Stimulated activated naive CD8-positive, alpha-beta T cell treated with anti-CD3 and anti-CD28 coated beads, Interleukin-15, Interleukin-2, amounts not matched to agents 100 U/mL and 50 U/mL, for 24 hours (primary cell): Measurements from ENCODE around the gene SEZ6L2.
"Not testable (repeated sequence)": the region's sequence is repeated elsewhere in the genome, so short reads cannot be mapped to it uniquely, and the experiment has no call there.

Experiments used
- ATAC-seq: fragments of 150-1000 bp; cut with Tn5 transposase; one replicate; pipeline ENCODE4 v1.10.0; 2021
- DNase-seq: peaks from one replicate; pipeline ENCODE4 v3.0.0; 2021

The SEZ6L2 gene

DNA sequence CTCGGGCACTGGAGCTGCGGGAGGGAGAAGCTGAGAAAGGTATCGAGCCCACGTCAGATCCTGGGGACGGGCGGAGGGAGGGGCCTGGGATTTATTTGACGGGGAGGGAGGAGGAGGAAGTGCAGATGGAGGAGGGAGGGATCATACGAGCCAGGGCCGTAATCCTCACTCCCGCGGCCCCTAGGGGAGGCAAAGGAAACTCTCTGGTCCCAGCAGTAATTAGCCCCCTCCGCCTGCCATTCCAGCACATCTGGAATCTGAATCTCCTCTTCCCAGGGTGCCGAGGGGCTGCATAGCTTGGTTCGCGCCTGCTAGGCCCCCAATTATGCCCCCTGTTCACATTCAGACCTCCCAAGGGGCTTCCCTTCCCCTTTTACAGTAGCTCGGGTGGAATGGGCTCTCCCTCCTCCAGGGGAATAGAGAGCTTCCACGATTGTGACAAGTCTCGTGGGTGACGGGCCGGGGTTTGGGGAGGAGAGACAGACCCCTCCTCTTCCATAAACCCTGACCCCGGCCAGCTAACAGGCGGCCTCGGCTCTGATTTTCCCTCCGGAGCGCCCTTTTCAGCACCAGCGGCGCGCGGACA is at the start of gene SEZ6L2:
Gene SEZ6L2 (minus strand): TSS at position 35 of the 586 bp plus-strand sequence. CDS start 531 bp downstream, outside the sequence.
- ATAC-seq, result no peak
- DNase-seq, result peak; percentile 88

DNA sequence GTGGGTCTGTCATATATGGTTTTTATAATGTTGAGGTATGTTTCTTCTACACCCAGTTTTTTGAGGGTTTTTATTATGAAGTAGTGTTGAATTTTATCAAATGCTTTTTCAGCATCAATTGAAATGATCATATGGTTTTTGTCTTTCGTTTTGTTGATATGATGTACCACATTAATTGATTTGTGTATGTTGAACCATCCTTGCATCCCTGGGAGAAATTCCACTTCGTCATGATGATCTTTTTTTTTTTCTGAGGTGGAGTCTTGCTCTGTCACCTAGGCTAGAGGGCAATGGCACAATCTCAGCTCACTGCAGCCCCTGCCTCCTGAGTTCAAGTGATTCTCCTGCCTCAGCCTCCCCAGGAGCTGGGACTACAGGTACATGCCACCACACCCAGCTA is 48.5 kb upstream of the SEZ6L2 start:
- ATAC-seq (no peak), DNase-seq (no peak)

DNA sequence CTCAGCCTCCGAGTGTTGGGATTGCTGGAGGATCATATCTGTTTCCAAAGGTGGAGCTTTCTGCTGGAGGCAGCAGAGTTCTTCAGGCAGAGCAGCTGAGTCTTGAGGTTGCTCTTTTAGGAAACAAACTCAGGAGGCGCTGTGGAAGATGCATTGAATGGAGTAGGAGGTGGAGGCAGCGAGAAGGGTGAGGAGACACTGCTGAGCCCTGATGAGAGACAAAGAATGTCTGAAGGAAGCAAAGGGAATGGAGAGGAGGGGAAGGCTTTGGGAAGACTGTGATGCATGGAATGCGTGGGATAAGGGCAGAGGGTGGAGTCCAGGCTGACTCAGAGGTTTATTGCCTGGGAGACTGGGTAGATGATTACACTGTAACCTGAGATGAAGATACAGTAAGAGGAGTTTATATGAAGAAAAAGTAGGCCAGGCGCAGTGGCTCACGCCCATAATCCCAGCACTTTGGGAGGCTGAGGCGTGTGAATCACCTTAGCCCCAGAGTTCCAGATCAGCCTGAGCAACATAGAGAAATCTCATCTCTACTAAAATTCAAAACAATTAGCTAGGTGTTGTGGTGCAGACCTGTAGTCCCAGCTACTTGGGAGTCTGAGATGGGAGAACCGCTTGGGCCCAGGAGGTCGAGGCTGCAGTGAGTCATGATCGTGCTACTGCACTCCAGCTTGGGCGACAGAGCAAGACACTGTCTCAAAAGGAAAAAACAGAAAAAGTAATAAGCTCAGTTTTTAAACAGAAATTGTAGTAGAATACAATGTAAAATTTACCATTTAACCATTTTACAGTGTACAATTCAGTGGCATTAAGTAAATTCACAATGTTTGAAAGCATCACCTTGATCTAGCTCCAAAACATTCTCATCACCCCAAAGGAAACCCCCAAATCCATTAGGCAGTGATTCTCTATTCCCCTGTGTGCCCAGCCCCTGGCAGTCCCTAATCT is 44.8 kb upstream of the SEZ6L2 start:
- ATAC-seq (no peak), DNase-seq (no peak)

DNA sequence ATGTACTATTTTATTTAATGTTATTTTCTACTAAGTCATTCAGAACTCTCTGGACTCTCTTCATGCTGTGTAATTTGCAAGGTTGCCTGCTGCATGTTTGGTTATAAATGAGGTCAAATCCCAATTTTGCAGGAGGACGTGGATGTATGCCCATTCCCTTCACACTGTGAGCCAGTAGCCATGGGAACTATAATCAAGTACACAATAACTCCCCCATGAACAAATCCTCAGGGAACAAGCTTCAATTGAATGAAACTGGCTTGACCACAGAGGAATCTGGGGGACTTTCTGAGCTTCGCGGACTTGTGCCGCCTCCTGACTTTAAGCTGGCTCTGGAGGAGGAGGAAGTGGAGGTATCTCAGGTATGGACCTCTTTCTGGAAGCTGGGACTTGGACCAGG is 41.3 kb upstream of the SEZ6L2 start:
- no peak for ATAC-seq
- DNase-seq, result no peak

DNA sequence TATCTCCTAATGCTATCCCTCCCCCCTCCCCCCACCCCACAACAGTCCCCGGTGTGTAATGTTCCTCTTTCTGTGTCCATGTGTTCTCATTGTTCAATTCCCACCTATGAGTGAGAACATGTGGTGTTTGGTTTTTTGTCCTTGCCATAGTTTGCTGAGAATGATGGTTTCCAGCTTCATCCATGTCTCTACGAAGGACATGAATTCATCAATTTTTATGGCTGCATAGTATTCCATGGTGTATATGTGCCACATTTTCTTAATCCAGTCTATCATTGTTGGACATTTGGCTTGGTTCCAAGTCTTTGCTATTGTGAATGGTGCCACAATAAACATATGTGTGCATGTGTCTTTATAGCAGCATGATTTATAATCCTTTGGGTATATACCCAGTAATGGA is 32.4 kb upstream of the SEZ6L2 start:
- DNase-seq, ATAC-seq: not testable (repeated sequence)

DNA sequence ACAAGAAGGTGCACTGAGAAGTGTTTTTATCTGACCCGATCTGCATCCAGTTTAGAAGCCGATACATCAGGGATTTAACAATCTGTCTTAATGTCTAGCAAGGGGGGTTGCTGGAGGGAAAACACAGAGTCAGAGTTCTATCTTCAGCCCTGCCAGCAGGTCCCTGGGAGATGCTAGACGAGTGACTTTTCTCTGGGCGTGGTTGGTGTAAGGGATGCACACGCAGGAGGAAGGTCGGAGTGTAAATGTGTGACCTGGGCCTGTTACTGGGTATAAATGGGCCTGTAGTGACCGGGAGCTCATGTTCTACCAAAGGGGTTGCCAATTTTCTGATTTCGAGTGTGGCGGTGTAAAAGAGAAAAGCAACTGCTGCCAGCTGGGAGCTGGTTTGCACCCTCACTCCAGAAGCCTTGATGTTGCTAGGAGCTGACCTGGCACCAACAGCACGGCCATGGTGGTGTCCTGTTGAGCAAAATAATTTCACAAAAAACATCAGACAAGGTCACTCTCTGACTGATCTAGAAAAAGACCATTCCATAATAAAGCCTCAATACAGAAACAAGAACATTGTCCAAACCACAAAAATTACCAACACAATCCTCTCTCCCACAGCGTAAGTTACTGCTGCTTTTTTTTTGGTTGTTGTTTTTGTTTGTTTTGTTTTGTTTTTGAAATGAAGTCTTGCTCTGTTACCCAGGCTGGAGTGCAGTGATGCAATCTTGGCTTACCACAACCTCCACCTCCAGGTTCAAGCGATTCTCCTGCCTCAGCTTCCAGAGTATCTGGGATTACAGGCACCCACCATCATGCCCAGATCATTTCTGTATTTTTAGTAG is 27.9 kb upstream of the SEZ6L2 start:
- ATAC-seq, result no peak
- DNase-seq, result no peak

DNA sequence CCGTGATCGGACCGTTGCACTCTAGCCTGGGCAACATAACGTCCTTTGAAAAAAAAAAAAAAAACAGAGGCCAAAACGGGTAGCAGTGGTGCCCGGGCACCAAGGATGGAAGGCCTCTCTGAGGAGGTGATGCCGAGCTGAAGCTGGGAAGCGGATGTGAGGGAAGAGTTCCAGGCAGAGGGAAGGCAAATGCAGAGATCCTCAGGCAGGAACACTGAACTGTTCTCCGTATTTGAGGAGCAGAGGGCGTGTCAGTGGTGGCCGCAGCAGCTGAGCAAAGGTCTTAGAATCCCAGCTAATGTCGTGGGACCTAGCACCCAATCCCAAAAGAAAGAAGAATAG is 27.3 kb upstream of the SEZ6L2 start:
- peak; percentile 7 for ATAC-seq

DNA sequence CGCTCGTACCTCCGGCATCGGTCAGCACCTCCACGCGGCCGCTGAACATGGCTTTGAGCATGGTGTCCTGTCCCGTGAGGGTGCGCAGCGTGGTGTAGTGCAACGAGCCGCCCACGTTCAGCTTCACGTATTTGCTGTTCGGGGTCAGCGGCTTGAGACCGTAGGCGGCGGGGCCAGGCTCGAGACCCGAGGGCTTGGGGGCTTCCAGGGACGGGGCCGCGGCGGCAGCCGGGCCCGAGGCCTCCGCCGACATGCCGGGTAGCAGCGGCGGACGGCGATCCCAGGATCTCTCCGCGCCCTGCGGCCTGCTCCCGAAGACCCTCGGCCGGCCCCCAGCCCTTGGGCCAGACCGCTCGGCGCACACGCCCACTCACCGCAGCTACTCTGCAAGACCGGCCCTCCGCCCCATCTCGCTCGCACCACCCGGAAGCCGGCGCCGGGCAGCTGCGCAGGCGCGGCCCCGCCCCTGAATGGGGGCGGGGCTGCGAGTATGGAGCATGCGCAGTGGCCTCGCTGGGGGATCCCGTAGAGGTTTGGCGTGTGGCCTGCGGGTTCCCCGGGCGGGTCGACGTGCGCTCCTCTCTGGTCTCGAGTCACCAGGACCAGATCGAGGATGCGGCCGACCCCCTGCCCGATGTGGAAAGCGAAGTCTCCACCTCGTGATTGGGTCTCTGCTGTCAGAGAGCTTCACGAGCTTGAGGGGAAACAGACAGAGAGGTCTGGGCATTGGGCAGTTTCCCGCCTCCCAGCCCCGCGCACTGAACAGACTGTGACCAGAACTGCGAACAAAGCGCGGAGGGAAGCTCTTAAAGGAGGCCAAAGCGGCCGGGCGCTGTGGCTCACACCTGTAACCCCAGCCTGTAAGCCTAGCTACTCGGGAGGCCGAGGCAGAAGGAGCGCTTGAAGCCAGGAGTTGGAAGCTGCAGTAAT is 26.7 kb upstream of the SEZ6L2 start, which contains the start of gene KCTD13:
Gene KCTD13 (minus strand): TSS at position 446 of the 930 bp plus-strand sequence. CDS start 193 bp downstream, at position 253.
- ATAC-seq, result peak; percentile 95
- peak; percentile 91 for DNase-seq

More for the DNA sequence above, 27.3 kb upstream of the SEZ6L2 start:
- DNase-seq, result no peak

DNA sequence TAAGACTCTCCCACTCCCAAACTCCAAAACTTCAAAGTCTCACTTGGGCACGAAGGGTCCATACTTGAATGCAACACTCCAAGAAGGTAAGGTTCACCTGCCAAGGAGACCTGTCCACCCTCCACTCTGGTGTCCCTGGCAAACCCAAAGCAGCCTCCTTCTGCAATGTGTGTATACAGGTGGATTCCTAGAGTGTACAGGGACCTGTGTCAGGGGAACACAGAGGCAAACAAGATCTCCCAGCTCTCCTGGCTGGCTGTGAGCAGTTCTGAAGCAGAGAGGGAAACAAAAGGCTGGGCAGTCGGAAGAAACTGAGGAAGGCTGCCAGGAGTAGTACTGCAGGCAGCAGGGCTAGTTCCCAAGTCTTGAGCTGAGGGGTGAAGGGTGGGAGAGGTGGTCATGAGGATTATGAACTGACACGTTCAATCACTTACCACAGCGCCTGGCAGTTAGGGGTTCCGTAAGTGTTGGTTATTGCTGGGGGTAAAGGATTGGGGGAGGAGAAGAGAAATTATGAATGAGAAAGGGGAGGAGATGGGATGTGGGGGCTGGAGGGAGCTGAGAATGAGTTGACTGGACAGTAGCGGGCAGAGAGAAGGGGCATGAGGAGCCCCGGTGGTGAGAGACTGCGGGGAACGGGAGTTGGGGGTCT is 25.9 kb upstream of the SEZ6L2 start:
- ATAC-seq (no peak), DNase-seq (no peak)

DNA sequence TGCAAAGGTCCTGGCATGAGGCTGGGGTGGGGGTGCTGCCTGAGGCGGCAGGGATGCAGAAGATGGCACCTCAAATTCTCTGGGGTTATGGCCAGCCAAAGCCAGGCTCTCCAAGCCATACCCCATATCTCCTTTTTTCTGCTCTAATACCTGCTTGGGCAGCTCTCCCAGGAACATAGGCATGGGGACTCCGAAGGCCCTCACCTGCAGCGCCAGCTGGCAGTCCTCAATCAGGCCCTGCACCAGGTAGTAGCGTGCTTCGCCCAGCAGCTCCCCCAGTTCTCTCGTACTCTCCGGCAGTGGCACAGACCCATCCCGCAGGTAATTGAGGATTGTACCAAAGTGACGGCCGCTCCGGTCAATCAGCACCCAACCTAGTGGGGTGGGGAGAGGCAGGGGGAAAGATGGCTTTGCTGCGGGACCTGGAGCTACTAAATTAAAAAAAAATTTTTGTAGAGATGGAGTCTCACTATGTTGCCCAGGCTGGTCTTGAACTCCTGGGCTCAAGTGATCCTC is 23.7 kb upstream of the SEZ6L2 start:
- DNase-seq (no peak), ATAC-seq (no peak)

DNA sequence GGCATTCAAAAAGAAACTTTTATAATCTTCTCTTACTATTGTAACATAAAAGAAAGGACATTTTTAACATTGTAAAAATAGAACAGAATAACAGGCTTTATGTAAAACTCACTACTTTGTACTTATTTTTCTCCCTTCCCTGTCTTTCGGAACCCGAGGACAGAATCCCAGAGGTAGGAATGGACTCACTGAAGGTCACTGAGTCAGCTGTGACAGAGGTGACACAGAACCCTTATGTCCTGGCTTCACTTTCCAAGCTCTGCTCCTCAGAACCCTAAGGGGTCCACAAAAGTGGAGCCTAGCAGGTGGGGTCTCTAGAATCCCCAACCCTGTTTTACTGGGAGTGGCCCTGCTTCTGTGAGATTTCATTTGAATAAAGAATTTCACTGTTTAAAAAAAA is 23.0 kb upstream of the SEZ6L2 start:
- DNase-seq (no peak), ATAC-seq (no peak)

DNA sequence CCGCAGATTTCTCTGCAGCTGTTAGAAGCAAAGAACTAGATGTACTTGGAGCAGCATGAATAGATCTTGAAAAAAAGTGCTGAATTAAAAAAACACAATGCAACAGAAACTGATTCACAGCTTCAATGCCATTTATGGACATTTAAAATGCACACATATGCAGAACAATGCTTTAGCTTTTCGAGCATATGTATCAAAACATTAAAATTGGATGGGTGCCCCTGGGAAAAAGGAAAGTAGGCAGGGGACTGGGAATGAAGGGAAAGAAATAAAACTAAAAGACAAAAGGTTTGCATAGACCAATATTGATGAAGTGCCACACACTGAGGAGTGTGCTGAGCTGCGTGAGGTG is 21.7 kb upstream of the SEZ6L2 start:
- no peak for DNase-seq
- ATAC-seq, result no peak

DNA sequence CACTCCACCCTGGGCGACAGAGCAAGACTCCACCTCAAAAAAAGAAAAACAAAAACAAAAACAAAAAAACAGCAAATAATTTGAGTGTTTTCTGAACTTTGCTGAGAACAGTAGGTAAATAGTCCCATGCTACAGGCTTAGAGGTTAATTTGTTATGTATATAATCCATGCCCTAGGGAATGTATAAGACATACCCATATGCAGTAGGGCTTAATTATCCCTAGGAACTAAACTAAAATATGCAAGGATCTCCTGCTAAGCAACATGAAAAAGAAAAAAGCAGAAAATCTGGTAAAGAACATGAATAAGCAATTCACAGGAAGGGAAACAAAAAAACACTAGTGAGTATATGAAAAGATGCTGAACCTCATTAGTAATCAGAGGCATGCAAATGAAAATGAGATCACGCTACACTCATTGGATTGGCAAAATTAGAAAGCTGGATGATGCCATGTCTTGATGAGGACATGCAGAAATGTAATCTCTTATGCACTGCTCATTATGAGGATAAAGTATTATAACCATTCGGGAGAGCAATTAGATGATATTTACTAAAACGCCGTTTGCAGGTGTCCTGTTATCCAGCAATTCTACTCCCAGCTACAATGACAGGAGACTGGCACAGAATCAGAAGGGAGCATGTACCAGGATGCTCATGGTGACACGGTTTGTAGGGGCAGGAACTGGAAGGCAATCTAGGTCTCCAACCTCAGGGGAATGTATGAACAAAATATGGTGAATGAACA is 21.1 kb upstream of the SEZ6L2 start:
- ATAC-seq (no peak), DNase-seq (no peak)

DNA sequence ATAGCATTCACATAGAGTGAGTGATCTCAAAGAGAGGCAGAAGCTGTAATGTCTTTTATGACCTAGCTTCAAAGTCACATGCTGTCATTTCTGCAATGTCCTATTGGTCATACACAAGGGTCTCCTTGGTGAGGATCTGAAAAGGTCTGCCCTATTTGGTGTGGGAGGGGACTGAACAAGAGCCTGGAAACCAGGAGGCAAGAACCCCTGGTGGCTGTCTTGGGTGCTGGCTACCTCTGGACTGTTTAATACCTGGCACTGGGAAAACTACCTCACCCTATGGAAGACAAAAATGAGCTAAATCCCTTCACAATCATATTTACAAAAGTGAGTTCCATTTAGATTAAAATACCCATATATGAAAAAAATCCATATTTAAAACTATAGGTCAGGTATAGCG is 17.6 kb upstream of the SEZ6L2 start:
- DNase-seq (no peak), ATAC-seq (no peak)

DNA sequence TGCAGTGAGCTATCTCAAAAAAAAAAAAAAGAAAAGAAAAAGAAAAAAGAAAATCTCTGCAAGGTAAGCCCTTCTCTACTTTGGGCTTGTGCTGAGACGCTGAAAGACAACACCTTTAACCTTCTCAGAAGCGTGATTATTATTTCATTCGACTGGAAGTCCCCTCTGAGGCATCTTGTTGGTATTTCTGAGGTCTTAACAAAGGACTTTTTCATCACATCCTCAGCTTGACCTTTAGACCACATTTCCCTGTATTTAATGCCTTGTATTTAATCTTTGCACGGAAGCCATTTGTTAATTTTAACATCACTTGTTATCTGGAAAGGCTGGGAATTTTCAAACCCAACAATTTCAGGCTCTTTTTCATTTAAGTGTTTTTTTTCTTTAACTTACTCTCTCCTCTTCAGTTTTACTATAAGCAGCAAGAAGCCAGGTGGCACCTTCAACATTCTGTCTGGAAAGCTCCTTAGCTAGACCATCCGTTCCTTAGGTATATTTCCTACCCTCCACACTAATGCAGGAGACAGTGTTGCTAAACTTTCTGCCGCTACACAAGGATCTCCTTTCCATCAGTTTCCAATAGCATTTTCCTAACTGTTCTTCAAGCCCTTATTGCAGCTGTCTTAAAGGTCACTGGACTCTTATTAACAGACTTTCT is 16.4 kb upstream of the SEZ6L2 start:
- ATAC-seq (no peak), DNase-seq (no peak)

DNA sequence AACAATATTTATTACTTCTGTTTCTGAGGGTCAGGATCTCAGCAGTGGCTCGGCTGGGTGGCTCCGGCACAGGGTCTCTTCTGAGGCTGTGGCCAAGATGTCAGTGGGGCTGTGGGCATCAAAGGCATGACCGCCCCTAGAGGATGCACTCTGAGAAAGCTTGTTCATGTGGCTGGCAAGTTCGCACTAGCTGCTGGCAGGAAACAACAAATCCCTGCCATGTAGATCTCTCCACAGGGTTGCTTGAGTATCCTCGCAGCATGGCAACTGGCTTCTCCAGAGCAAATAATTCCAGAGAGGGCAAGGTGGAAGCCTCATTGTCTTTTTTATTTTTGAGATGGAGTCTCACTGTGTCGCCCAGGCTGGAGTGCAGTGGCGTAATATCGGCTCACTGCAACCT is 14.2 kb upstream of the SEZ6L2 start:
- DNase-seq (no peak), ATAC-seq (no peak)

DNA sequence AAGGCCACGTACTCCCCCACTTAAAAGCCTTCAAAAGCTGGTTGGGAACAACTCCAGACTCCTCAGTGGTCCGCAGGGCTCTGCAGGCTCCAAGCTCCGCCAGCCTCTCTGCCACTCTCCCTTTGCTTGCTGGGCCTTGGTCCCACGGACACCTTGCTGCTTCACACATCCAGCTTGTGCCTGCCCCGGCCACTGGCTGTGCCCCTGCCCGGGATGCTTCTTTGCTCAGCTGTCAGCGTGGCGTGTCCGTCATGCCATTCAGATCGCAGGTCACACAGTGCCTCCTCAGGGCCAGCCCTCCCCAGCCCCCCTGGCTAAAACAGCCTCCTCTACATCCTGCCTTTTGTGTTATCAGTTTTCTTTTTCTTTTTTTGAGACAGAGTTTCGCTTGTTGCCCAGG is 12.7 kb upstream of the SEZ6L2 start:
- no peak for DNase-seq
- no peak for ATAC-seq

DNA sequence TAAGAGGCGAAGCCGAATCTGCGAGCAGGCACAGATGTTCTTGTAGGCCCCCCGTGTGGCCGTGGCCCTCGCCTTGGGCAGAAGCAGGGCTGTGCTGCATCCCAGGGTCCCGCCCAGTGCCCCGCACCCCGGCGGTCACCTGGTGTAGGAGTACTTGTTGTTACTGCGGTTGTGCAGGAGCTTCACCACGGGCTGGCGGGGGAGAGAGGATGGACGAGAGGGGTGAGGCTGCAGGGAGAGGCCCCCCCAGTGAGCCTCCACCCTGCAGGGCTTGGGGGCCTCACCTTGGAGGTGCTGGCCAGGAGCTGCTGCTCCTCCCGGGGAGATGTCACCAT is 12.3 kb upstream of the SEZ6L2 start:
- DNase-seq (no peak), ATAC-seq (no peak)

DNA sequence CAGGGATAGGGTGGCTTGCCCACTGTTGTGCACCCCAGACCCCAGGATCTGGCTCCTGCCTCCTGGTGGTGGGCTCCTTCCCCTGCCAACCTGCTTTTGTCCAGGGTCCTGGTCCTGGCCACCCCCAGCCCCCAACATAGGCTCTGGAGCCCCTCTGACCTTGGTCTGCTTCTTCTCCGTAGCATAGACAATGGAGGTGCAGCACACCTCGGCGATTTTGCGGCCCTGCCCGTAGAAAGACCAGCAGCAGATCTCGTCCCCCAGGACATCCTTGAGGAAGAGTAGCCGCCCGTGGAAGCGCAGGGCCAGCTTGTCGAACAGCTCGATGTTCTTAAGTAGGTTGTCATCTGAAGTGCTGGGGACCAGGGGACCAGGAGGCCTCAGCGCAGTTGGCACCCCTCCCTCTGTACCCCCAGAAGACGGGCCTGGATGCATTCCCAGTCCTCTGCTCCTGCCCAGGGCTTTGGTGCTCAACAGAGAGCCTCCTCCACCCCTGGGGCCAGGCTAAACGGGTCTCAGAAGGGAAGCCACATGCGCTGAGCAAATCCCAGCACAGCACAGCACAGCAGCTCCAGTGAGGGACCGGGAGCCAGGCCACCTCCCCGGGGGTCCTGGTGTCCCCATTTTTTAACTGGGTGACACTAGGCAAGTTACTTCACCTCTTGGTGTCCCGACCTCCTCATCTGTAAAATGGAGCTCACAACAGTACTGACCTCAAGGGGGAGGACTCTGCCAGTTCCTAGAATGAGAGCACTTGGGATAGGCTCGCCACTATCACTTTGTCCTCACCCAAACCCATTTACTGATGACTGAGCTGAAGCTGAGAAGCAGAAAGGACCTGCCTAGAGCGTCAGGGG is 11.7 kb upstream of the SEZ6L2 start:
- no peak for ATAC-seq
- DNase-seq, result no peak
